Stimulated activated CD8-positive, alpha-beta memory T cell treated with anti-CD3 and anti-CD28 coated beads, Interleukin-7, amount 100 ng/mL, for 48 hours (primary cell): Measurements from ENCODE around the gene TMEM14A.
A peak's percentile ranks its signal among the peaks of the same experiment; 100 is the strongest.
"Not testable (repeated sequence)": the region's sequence is repeated elsewhere in the genome, so short reads cannot be mapped to it uniquely, and the experiment has no call there.

ENCODE experiments used
- DNase-seq, 2 donors: peaks; one replicate each; pipeline ENCODE4 v3.0.0-alpha.2; 2020; ENCODE audit warnings: low read depth in 1 of 2; ENCODE audit errors: extremely low read depth in 1 of 2

Gene TMEM14A

GRCh38 chr6:52655941-52656340 is 15.0 kb upstream of the TMEM14A start:
- DNase-seq, result not testable (repeated sequence)

DNA sequence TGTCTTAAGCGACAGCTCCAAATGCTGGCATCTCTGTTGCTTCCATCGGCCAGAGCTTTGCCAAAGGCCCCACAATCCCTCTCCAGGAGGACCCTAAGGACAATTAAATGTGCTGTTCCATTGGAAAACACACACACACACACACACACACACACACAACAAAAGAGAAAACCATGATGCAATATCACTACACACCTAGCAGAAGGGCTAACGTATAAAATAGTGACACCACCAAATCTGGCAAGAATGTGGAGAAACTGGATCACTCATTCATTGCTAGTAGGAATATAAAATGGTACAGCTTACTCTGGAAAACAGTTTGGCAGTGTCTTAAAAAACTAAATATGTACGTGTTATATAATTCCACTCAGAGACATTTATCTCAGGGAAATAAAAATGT is 13.0 kb upstream of the TMEM14A start:
- DNase-seq, result no peak

- no peak for DNase-seq
Observed at GRCh38 chr6:52661551-52661950, 9.4 kb upstream of the TMEM14A start.

DNA sequence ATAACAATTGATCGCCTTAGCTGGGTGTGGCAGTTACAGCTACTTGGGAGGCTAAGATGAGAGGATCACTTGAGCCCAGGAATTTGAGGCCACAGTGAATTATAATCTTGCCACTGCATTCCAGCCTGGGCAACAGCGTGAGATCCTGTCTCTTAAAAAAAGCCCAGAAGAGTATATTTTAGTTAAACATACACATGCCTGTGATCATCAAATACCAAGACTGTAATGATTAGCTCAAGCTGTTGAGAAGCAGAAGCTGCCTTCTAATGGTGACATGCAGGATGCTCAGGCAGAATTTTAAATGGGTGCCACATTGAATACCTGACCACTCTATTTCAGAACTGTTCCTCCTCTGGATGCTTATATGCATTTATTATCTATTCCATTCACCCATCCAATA is 8.9 kb upstream of the TMEM14A start:
- DNase-seq, result no peak

DNA sequence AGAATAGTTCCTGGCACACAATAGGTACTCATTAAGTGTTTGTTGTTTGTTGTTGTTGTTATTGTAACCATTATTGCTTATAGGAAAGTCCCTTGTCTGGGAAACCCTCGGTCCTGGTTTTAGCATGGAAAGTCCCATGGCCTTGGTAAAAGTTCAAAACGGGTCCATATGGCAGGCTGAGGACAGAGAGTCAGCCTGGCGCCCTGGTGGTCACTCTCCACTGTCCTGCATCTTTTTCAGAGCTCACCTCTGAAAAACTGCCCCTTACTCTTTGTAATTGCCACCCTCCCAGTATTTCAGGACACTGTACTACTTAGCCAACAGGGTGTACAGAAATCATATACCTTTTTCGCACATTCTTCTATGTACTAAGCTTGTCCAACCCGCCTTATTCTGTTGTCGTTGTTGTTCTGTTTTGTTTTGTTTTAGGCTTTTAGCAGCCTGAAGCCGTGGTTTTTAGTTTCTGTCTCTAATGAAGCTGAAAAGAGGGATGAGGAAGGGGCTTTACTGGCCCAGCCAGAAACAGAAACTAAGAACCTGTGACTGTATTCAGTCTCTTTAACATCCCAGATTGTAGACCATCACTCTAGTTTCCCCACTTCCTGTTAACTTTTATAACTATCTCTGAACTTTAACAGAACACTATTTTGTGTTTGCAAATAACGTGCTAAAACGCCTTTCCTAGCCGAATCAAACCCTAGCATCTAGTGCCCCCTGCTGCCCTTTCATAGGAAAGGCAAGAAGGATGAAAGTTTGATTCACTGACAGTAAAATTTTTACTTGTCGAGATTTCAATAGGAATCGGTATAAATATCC is 7.6 kb upstream of the TMEM14A start:
- peak in 1 of 2 donors; percentile 31 for DNase-seq

DNA sequence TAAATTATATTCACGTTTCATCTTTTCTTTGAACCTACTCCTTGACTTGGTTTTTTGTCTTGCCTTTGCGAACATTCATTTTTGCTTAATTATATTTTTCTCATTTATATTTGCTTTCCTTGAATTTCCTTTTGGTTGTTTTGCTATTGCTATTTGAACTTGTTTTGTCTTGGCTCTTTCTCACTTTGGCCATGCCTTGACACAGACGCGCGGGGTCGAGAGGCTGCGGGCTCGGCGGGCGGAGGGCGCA is 7.1 kb upstream of the TMEM14A start:
- DNase-seq, result no peak

GRCh38 chr6:52664186-52664990 is 6.5 kb upstream of the TMEM14A start:
- DNase-seq, result peak; percentile 35 to 68

DNA sequence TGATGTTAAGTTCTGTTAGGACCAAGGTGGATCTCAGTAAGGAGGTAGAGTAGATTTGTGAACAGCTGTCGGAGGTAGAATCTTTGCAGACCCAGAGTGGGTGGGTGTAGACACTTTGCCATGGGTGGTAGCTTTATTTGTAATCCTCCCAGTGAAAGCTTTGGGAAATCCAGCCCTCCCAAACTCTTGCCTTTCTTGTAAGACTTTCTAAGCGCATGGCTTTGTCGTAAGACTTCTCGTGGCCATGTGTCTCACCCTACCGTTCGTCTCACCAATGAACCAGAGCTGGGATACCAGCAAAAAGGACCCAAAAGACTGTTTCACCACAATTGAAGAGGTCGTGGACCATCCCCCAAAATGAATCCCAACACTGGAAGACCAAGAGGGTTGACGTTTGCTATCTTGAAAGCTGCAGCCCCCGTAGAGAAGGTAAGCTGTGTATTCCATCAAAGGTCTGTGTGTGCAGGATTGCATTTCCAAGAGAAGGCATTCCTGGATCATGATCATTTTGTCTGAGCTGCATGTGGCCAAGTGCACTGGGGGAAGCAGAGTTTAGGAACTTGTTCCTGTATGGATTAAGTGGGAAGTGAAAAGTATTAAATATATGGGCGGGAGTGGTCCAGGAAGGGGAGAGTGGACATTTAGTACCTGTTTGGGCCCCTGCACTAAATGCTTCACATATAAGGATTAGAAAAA is 5.8 kb upstream of the TMEM14A start:
- DNase-seq, result no peak

DNA sequence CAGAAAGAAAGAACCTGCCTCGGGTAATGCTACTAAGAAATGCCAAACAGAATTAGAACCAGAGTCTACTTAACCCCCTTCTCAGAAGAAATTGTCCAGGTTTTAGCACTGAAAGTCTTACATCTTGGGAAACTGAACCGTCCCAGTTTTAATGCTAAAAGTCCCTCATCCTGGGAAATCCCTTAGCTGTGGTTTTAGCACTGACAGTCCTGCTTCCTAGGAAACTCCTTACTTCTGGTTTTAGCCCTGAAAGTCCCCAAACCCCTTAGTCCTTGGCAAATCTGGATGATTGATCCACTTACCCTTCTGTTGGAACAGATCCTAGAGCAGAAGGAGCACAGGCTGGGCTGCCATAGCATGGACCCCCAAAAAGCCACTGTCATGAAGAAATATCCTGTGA is 4.8 kb upstream of the TMEM14A start:
- DNase-seq, result no peak

DNA sequence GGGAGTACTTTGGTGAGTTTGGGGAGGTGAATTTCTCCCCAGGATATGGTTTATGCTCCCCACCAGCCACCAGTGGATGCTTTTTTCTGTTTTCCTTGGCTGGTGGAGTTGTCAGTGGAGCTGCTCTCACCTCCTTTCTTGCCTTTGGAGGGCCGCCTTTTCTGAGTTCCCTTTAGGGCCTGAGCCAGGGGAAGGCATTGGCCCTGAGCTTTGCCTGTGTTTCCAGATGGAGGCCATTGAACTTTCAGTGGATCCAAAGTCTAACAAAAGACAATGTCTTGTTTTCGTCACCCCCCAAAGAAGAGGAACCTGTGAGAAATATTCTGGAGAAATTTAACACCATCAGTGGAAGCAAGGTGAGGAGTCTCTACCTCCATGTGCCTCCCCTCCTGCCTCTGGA is 4.4 kb upstream of the TMEM14A start:
- no peak for DNase-seq

DNA sequence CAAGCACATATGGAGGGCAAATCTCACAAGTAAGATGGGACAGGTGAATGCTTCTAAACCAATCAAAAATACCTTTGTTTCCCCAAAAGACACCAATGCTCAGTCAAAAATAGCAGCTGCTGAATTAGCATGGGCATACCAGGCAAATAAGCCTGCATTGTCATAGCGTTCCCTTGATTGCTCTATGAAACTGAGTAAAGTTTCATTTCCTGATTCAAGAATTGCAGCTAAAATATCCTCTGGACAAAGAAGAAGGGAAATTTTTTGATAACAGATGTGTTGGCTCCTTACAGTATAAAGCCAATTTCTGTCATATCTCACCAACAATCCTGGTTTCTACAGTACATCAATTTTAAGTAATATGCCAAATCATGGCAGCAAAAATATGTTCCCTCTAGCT is 3.3 kb upstream of the TMEM14A start:
- DNase-seq, result no peak

- no peak for DNase-seq
Observed at GRCh38 chr6:52671676-52672075, 763 bp downstream of the TMEM14A start.

GRCh38 chr6:52672412-52673025 is 1.6 kb downstream of the TMEM14A start:
- DNase-seq, result no peak

DNA sequence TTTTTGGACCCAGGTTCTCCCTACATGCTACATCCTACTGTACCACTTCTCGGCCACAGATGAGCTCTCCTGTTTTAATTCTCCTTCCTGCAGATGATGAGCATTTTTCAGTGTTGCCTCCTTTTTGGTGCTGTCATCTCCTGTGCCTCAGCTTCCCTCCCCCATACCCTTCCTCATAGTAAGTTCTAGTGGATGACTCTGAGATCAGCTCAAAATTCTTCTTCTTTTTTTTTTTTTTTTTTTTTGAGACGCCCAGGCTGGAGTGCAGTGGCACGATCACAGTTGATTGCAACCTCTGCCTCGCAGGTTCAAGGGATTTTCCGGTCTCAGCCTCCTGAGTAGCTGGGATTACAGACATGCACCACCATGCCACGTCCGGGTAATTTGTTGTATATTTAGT is 3.8 kb downstream of the TMEM14A start:
- DNase-seq, result no peak

- DNase-seq, result no peak
Observed at GRCh38 chr6:52675372-52675771, 4.5 kb downstream of the TMEM14A start.

DNA sequence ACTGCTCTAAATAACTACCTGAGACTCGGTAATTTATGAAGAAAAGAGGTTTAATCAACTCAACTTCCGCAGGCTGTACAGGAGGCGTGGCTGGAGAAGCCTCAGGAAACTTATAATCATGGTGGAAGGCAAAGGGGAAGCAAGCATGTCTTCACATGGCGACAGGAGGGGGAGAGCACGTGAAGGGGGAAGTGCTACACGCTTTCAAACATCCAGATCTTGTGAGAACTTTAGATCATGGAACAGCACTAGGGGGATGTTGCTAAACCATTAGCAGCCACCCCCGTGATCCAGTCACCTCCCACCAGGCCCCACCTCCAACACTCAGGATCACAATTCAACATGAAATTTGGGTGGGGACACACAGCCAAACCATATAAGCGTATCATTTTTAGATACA is 5.7 kb downstream of the TMEM14A start:
- DNase-seq, result not testable (repeated sequence)

DNA sequence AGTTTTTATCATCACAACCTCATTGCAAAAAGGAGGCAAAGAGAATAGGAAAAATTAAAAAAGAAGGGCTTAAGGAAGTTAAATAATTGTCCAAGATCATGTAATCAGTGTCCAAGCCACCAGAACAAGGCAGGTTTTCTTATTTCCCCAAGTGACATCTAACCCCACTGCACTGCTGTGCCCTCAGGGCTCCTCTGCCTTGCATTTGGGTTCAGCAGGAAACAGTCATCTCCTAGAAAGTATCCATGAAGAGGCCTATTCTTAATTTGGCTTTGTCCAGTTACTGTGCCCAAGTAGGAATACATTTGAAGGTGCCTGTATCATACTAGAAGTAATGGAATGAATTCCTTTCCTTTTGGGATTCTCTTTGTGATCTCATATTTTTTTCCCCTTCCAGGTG is 10.5 kb downstream of the TMEM14A start:
- no peak for DNase-seq

GRCh38 chr6:52686878-52687699 is 16.2 kb downstream of the TMEM14A start:
- DNase-seq, result no peak

GRCh38 chr6:52689857-52690256 is 18.9 kb downstream of the TMEM14A start:
- no peak for DNase-seq

DNA sequence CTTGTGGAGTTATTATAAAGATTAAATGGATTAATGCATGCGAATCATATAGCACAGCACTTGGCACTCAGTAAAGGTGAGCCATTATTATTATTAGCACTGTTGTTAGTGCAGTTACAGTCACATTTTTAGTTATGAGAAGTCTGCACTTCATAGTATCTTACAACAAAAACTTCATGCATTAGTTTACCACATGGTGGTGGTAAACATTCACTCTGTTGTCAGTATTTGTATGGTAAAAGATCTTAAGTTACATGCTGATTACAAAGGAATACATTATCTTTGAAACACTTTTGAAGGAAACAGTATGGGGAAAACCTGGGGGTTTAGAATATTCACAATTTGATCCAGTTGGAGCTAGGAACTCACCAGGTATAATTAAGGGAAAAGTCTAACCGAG is 20.8 kb downstream of the TMEM14A start:
- no peak for DNase-seq

GRCh38 chr6:52693773-52694172 is 22.9 kb downstream of the TMEM14A start:
- DNase-seq, result no peak
